GM12878 (cell line): ENCODE measurements around the gene CTAGE9. TPM values are rescaled to one million over a fixed set of nuclear protein-coding genes. Genes with fewer than 3 reads are reported as not detected.

Experiments
- GABPA ChIP-seq: IDR thresholded peaks from 2 replicates; pipeline ENCODE4 v1.6.1; 2014; ENCODE audit warnings: antibody characterized with exemption, low read depth, mild to moderate bottlenecking, inconsistent platforms
- JUND ChIP-seq: IDR thresholded peaks from 2 replicates; pipeline ENCODE4 v1.6.1; 2012; ENCODE audit warnings: low read depth, mild to moderate bottlenecking, low read length, improper control_type of control experiment, moderate library complexity
- LARP7 ChIP-seq: fragments of 450-650 bp; IDR thresholded peaks from 2 replicates; pipeline ENCODE4 v1.6.1; 2017; ENCODE audit warnings: mild to moderate bottlenecking
- NR2F1 ChIP-seq: fragments of 450-650 bp; conservative IDR thresholded peaks from 2 replicates; pipeline ENCODE4 v1.6.1; 2017; ENCODE audit warnings: mild to moderate bottlenecking
- POLR2AphosphoS2 ChIP-seq: IDR thresholded peaks from 2 replicates; pipeline ENCODE4 v1.6.1; 2011; ENCODE audit warnings: low read depth, mild to moderate bottlenecking, low read length, improper control_type of control experiment, moderate library complexity
- SMAD1 ChIP-seq: fragments of 450-650 bp; IDR thresholded peaks from 2 replicates; pipeline ENCODE4 v1.6.1; 2018; ENCODE audit warnings: mild to moderate bottlenecking, low read depth; ENCODE audit not compliant: partially characterized antibody
- ZNF24 ChIP-seq: fragments of 450-650 bp; IDR thresholded peaks from 2 replicates; pipeline ENCODE4 v1.6.1; 2017; ENCODE audit warnings: antibody characterized with exemption, mild to moderate bottlenecking
- polyA plus RNA-seq, 11 experiments: library from polyadenylated mRNA; depleted of rRNA in 4 of 11; unstranded in 6 of 11; stranded (reverse) in 5 of 11; fragments of >200 nt; fragmentation: Nextera tagmentation in 4 of 11; fragmentation: Illumina TruSeq in 1 of 11; extraction: Ambion mirVana in 4 of 11; extraction: Trizol in 1 of 11; gene quantifications; 1 replicate in 1 of 11; 2 replicates in 10 of 11; pipeline versions ENCODE4 v1.2.1 to v1.2.3, GENCODE V29; 2011 to 2016; ENCODE audit warnings: inconsistent platforms in 2 of 11, missing spikeins in 2 of 11, low read depth in 1 of 11
- total RNA-seq, 4 experiments: library from RNA; depleted of rRNA in 3 of 4; stranded (reverse); fragments of >200 nt in 3 of 4; fragmentation: Illumina TruSeq in 1 of 4; extraction: Trizol in 1 of 4; gene quantifications; 2 replicates each; pipeline versions ENCODE4 v1.2.1 to v1.2.3, GENCODE V29; 2013 to 2021
- TF ChIP-seq, protein P1 (sequence below): IDR thresholded peaks from 2 replicates; pipeline ENCODE4 v1.6.1; 2012; ENCODE audit warnings: improper control_type of control experiment, low read depth, low read length; ENCODE audit not compliant: insufficient replicate concordance
- TF ChIP-seq, protein P2 (sequence below): fragments of 450-650 bp; formaldehyde crosslinking; IDR thresholded peaks from 2 replicates; pipeline ENCODE4 v1.4.0; 2020; ENCODE audit warnings: mild to moderate bottlenecking, moderate library complexity
- TF ChIP-seq, protein P3 (sequence below): fragments of 450-650 bp; IDR thresholded peaks from 2 replicates; pipeline ENCODE4 v1.6.1; 2017; ENCODE audit warnings: antibody characterized with exemption, mild to moderate bottlenecking, moderate library complexity

CTAGE9 gene
- total and polyA plus RNA-seq, 10 of the 15 experiments (the other 5 are each of a cell fraction or from before 2014, with no cell fraction given) = 0.06 TPM; not detected in 9

DNA sequence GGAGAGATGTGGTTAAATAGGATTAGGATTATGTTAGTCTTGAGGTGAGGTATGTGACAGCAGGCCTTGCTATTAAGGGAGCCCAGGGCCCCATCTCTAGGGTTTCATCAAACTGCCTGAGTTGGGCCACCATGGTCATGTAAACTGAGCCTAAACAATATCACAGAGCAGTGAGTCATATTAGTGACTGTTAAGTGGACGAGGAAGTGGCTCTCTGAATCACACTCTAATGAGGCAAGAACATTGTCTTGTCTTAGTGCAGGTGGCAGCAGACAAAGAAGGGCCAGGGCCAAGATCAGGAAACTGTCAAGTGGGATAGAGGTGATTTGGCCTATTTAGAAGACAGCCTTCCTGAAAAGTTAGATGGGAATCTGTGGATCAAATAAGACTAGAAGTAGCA, 50.6 kb downstream of the CTAGE9 start (continued):
- TF ChIP-seq, protein P1, sequence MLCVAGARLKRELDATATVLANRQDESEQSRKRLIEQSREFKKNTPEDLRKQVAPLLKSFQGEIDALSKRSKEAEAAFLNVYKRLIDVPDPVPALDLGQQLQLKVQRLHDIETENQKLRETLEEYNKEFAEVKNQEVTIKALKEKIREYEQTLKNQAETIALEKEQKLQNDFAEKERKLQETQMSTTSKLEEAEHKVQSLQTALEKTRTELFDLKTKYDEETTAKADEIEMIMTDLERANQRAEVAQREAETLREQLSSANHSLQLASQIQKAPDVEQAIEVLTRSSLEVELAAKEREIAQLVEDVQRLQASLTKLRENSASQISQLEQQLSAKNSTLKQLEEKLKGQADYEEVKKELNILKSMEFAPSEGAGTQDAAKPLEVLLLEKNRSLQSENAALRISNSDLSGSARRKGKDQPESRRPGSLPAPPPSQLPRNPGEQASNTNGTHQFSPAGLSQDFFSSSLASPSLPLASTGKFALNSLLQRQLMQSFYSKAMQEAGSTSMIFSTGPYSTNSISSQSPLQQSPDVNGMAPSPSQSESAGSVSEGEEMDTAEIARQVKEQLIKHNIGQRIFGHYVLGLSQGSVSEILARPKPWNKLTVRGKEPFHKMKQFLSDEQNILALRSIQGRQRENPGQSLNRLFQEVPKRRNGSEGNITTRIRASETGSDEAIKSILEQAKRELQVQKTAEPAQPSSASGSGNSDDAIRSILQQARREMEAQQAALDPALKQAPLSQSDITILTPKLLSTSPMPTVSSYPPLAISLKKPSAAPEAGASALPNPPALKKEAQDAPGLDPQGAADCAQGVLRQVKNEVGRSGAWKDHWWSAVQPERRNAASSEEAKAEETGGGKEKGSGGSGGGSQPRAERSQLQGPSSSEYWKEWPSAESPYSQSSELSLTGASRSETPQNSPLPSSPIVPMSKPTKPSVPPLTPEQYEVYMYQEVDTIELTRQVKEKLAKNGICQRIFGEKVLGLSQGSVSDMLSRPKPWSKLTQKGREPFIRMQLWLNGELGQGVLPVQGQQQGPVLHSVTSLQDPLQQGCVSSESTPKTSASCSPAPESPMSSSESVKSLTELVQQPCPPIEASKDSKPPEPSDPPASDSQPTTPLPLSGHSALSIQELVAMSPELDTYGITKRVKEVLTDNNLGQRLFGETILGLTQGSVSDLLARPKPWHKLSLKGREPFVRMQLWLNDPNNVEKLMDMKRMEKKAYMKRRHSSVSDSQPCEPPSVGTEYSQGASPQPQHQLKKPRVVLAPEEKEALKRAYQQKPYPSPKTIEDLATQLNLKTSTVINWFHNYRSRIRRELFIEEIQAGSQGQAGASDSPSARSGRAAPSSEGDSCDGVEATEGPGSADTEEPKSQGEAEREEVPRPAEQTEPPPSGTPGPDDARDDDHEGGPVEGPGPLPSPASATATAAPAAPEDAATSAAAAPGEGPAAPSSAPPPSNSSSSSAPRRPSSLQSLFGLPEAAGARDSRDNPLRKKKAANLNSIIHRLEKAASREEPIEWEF = no peak
- TF ChIP-seq SMAD1 (no peak), JUND (no peak), GABPA (no peak), NR2F1 (no peak), POLR2AphosphoS2 (no peak), LARP7 (no peak), ZNF24 (no peak)
- TF ChIP-seq, protein P2, sequence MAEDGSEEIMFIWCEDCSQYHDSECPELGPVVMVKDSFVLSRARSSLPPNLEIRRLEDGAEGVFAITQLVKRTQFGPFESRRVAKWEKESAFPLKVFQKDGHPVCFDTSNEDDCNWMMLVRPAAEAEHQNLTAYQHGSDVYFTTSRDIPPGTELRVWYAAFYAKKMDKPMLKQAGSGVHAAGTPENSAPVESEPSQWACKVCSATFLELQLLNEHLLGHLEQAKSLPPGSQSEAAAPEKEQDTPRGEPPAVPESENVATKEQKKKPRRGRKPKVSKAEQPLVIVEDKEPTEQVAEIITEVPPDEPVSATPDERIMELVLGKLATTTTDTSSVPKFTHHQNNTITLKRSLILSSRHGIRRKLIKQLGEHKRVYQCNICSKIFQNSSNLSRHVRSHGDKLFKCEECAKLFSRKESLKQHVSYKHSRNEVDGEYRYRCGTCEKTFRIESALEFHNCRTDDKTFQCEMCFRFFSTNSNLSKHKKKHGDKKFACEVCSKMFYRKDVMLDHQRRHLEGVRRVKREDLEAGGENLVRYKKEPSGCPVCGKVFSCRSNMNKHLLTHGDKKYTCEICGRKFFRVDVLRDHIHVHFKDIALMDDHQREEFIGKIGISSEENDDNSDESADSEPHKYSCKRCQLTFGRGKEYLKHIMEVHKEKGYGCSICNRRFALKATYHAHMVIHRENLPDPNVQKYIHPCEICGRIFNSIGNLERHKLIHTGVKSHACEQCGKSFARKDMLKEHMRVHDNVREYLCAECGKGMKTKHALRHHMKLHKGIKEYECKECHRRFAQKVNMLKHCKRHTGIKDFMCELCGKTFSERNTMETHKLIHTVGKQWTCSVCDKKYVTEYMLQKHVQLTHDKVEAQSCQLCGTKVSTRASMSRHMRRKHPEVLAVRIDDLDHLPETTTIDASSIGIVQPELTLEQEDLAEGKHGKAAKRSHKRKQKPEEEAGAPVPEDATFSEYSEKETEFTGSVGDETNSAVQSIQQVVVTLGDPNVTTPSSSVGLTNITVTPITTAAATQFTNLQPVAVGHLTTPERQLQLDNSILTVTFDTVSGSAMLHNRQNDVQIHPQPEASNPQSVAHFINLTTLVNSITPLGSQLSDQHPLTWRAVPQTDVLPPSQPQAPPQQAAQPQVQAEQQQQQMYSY (CRISPR knock-in tag) = no peak
- TF ChIP-seq, protein P3, sequence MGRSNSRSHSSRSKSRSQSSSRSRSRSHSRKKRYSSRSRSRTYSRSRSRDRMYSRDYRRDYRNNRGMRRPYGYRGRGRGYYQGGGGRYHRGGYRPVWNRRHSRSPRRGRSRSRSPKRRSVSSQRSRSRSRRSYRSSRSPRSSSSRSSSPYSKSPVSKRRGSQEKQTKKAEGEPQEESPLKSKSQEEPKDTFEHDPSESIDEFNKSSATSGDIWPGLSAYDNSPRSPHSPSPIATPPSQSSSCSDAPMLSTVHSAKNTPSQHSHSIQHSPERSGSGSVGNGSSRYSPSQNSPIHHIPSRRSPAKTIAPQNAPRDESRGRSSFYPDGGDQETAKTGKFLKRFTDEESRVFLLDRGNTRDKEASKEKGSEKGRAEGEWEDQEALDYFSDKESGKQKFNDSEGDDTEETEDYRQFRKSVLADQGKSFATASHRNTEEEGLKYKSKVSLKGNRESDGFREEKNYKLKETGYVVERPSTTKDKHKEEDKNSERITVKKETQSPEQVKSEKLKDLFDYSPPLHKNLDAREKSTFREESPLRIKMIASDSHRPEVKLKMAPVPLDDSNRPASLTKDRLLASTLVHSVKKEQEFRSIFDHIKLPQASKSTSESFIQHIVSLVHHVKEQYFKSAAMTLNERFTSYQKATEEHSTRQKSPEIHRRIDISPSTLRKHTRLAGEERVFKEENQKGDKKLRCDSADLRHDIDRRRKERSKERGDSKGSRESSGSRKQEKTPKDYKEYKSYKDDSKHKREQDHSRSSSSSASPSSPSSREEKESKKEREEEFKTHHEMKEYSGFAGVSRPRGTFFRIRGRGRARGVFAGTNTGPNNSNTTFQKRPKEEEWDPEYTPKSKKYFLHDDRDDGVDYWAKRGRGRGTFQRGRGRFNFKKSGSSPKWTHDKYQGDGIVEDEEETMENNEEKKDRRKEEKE = no peak

Other genes with a start within 250 kb of the CTAGE9 start
- gene ARG1, start 137.8 kb downstream of the CTAGE9 start, total RNA-seq (2014; rRNA removed) = not detected in 2 replicates
- not detected in 2 replicates for gene ARG1, start 137.8 kb downstream of the CTAGE9 start, total RNA-seq (2014; rRNA removed; fragmentation: Illumina TruSeq; extraction: Trizol)
- 0.33 TPM in 1 of 2 replicates, not detected in the other for gene ARG1, start 137.8 kb downstream of the CTAGE9 start, total RNA-seq (2021)
- gene ARG1, start 137.8 kb downstream of the CTAGE9 start, polyA plus RNA-seq (2011; rRNA removed) = not detected in 2 replicates
- not detected in 2 replicates for gene ARG1, start 137.8 kb downstream of the CTAGE9 start, polyA plus RNA-seq (2014; fragmentation: Illumina TruSeq; extraction: Trizol)
- not detected for gene ARG1, start 137.8 kb downstream of the CTAGE9 start, polyA plus RNA-seq (2014; fragmentation: Nextera tagmentation; extraction: Ambion mirVana)
- gene ARG1, start 137.8 kb downstream of the CTAGE9 start, polyA plus RNA-seq (2014; rRNA removed) = not detected in 2 replicates
- gene ARG1, start 137.8 kb downstream of the CTAGE9 start, polyA plus RNA-seq (2016; fragmentation: Nextera tagmentation; extraction: Ambion mirVana) = not detected
- 22.5 and 29.4 TPM in 2 replicates for gene MED23, start 82.8 kb downstream of the CTAGE9 start, total RNA-seq (2014; rRNA removed)
- gene MED23, start 82.8 kb downstream of the CTAGE9 start, total RNA-seq (2014; rRNA removed; fragmentation: Illumina TruSeq; extraction: Trizol) = 24.6 and 25.7 TPM in 2 replicates
- gene MED23, start 82.8 kb downstream of the CTAGE9 start, total RNA-seq (2021) = 18.3 and 19.4 TPM in 2 replicates
- gene MED23, start 82.8 kb downstream of the CTAGE9 start, polyA plus RNA-seq (2011; rRNA removed) = 42.9 and 53.3 TPM in 2 replicates
- gene MED23, start 82.8 kb downstream of the CTAGE9 start, polyA plus RNA-seq (2014; fragmentation: Illumina TruSeq; extraction: Trizol) = 20.4 and 27.3 TPM in 2 replicates
- gene MED23, start 82.8 kb downstream of the CTAGE9 start, polyA plus RNA-seq (2014; fragmentation: Nextera tagmentation; extraction: Ambion mirVana) = 1 to 10 TPM; 7.1 to 9.0 TPM
- gene MED23, start 82.8 kb downstream of the CTAGE9 start, polyA plus RNA-seq (2014; rRNA removed) = 15.1 and 19.7 TPM in 2 replicates
- gene MED23, start 82.8 kb downstream of the CTAGE9 start, polyA plus RNA-seq (2016; fragmentation: Nextera tagmentation; extraction: Ambion mirVana) = 10 to 100 TPM; 15.1 to 19.3 TPM
- not detected in 2 replicates for gene ENPP3, start 73.7 kb downstream of the CTAGE9 start, total RNA-seq (2014; rRNA removed)
- gene ENPP3, start 73.7 kb downstream of the CTAGE9 start, total RNA-seq (2014; rRNA removed; fragmentation: Illumina TruSeq; extraction: Trizol) = not detected in 2 replicates
- gene ENPP3, start 73.7 kb downstream of the CTAGE9 start, total RNA-seq (2021) = not detected in 2 replicates
- gene ENPP3, start 73.7 kb downstream of the CTAGE9 start, polyA plus RNA-seq (2011; rRNA removed) = 0.01 TPM in 1 of 2 replicates, not detected in the other
- not detected in 2 replicates for gene ENPP3, start 73.7 kb downstream of the CTAGE9 start, polyA plus RNA-seq (2014; fragmentation: Illumina TruSeq; extraction: Trizol)
- not detected for gene ENPP3, start 73.7 kb downstream of the CTAGE9 start, polyA plus RNA-seq (2014; fragmentation: Nextera tagmentation; extraction: Ambion mirVana)
- gene ENPP3, start 73.7 kb downstream of the CTAGE9 start, polyA plus RNA-seq (2014; rRNA removed) = not detected in 2 replicates
- not detected for gene ENPP3, start 73.7 kb downstream of the CTAGE9 start, polyA plus RNA-seq (2016; fragmentation: Nextera tagmentation; extraction: Ambion mirVana)
- gene OR2A4, start 9.6 kb downstream of the CTAGE9 start, total RNA-seq (2014; rRNA removed) = not detected in 2 replicates
- not detected in 2 replicates for gene OR2A4, start 9.6 kb downstream of the CTAGE9 start, total RNA-seq (2014; rRNA removed; fragmentation: Illumina TruSeq; extraction: Trizol)
- not detected in 2 replicates for gene OR2A4, start 9.6 kb downstream of the CTAGE9 start, total RNA-seq (2021)
- gene OR2A4, start 9.6 kb downstream of the CTAGE9 start, polyA plus RNA-seq (2011; rRNA removed) = not detected in 2 replicates
- not detected in 2 replicates for gene OR2A4, start 9.6 kb downstream of the CTAGE9 start, polyA plus RNA-seq (2014; fragmentation: Illumina TruSeq; extraction: Trizol)
- gene OR2A4, start 9.6 kb downstream of the CTAGE9 start, polyA plus RNA-seq (2014; fragmentation: Nextera tagmentation; extraction: Ambion mirVana) = not detected
- gene OR2A4, start 9.6 kb downstream of the CTAGE9 start, polyA plus RNA-seq (2014; rRNA removed) = 0.14 TPM in 1 of 2 replicates, not detected in the other
- not detected for gene OR2A4, start 9.6 kb downstream of the CTAGE9 start, polyA plus RNA-seq (2016; fragmentation: Nextera tagmentation; extraction: Ambion mirVana)
- not detected in 2 replicates for gene ENPP1, start 97.0 kb upstream of the CTAGE9 start, total RNA-seq (2014; rRNA removed)
- gene ENPP1, start 97.0 kb upstream of the CTAGE9 start, total RNA-seq (2014; rRNA removed; fragmentation: Illumina TruSeq; extraction: Trizol) = not detected in 2 replicates
- 0.05 and 0.16 TPM in 2 replicates for gene ENPP1, start 97.0 kb upstream of the CTAGE9 start, total RNA-seq (2021)
- gene ENPP1, start 97.0 kb upstream of the CTAGE9 start, polyA plus RNA-seq (2011; rRNA removed) = not detected in 2 replicates
- 0.03 TPM in 1 of 2 replicates, not detected in the other for gene ENPP1, start 97.0 kb upstream of the CTAGE9 start, polyA plus RNA-seq (2014; fragmentation: Illumina TruSeq; extraction: Trizol)
- not detected for gene ENPP1, start 97.0 kb upstream of the CTAGE9 start, polyA plus RNA-seq (2014; fragmentation: Nextera tagmentation; extraction: Ambion mirVana)
- not detected in 2 replicates for gene ENPP1, start 97.0 kb upstream of the CTAGE9 start, polyA plus RNA-seq (2014; rRNA removed)
- gene ENPP1, start 97.0 kb upstream of the CTAGE9 start, polyA plus RNA-seq (2016; fragmentation: Nextera tagmentation; extraction: Ambion mirVana) = not detected
- gene CCN2, start 240.4 kb upstream of the CTAGE9 start, total RNA-seq (2014; rRNA removed) = not detected in 2 replicates
- gene CCN2, start 240.4 kb upstream of the CTAGE9 start, total RNA-seq (2014; rRNA removed; fragmentation: Illumina TruSeq; extraction: Trizol) = not detected in 2 replicates
- gene CCN2, start 240.4 kb upstream of the CTAGE9 start, total RNA-seq (2021) = 0.43 and 0.62 TPM in 2 replicates
- gene CCN2, start 240.4 kb upstream of the CTAGE9 start, polyA plus RNA-seq (2011; rRNA removed) = not detected in 2 replicates
- not detected in 2 replicates for gene CCN2, start 240.4 kb upstream of the CTAGE9 start, polyA plus RNA-seq (2014; fragmentation: Illumina TruSeq; extraction: Trizol)
- gene CCN2, start 240.4 kb upstream of the CTAGE9 start, polyA plus RNA-seq (2014; fragmentation: Nextera tagmentation; extraction: Ambion mirVana) = not detected
- gene CCN2, start 240.4 kb upstream of the CTAGE9 start, polyA plus RNA-seq (2014; rRNA removed) = not detected in 2 replicates
- gene CCN2, start 240.4 kb upstream of the CTAGE9 start, polyA plus RNA-seq (2016; fragmentation: Nextera tagmentation; extraction: Ambion mirVana) = under 1 TPM; 0.26 to 0.44 TPM